Activated CD4-positive, alpha-beta T cell treated with anti-CD3 and anti-CD28 coated beads for 36 hours (primary cell): ENCODE data around the gene HSF4. TPM values are rescaled to one million over a fixed set of nuclear protein-coding genes. Genes with fewer than 3 reads are reported as not detected.

ENCODE experiments used
- ATAC-seq: fragments of 200-7000 bp; cut with Tn5 transposase; one replicate; pipeline ENCODE4 v1.10.0; 2021; ENCODE audit warnings: mild to moderate bottlenecking, moderate library complexity
- CTCF ChIA-PET: fragments of 350-600 bp; sonication (Branson Sonifier 250); formaldehyde crosslinking; loops from one replicate; lab custom pipeline; 2021; ENCODE audit warnings: antibody characterized with exemption; lab: Charles Lee
- POLR2A ChIA-PET: fragments of 350-600 bp; sonication (Branson Sonifier 250); formaldehyde crosslinking; loops from one replicate; lab custom pipeline; 2021; ENCODE audit warnings: antibody characterized with exemption, inconsistent platforms; lab: Charles Lee
- DNase-seq: peaks from one replicate; pipeline ENCODE4 v3.0.0-alpha.2; 2020
- H3K27ac Mint-ChIP-seq: one replicate; pipeline ENCODE4 v1.8.0; 2021; ENCODE audit warnings: mixed read lengths
- H3K27me3 Mint-ChIP-seq: one replicate; pipeline ENCODE4 v1.8.0; 2021; ENCODE audit warnings: mixed read lengths
- H3K36me3 Mint-ChIP-seq: one replicate; pipeline ENCODE4 v1.8.0; 2021; ENCODE audit warnings: low read depth, mixed read lengths
- H3K4me1 Mint-ChIP-seq: one replicate; pipeline ENCODE4 v1.8.0; 2021; ENCODE audit warnings: mixed read lengths
- H3K4me3 Mint-ChIP-seq: one replicate; pipeline ENCODE4 v1.8.0; 2021; ENCODE audit warnings: mild to moderate bottlenecking, moderate library complexity, mixed read lengths
- H3K9me3 Mint-ChIP-seq: one replicate; pipeline ENCODE4 v1.8.0; 2021; ENCODE audit warnings: low read depth, mixed read lengths
- intact Hi-C, 2 experiments: fragments of 100-400 bp; cut with DNase I in 1 of 2; cut with micrococcal nuclease in 1 of 2; formaldehyde crosslinking; loops; one replicate each; pipeline versions ENCODE4 v1.14.2 to v1.15.1; 2022 to 2024; cut with DNase I, micrococcal nuclease
- total RNA-seq, 2 experiments: library from RNA; stranded (reverse); gene quantifications; one replicate each; pipeline ENCODE4 v1.2.3, GENCODE V29; 2021

The HSF4 gene
- total RNA-seq, 2 experiments from 2014 or later: 15.7 to 20.7 TPM

GRCh38 chr16:67167588-67167987, 3.0 kb downstream of the HSF4 start:
- Mint-ChIP-seq H3K9me3 (no peaks in the 10 kb centered on the region), H3K27ac (no peak overlapping the region), H3K4me3 (no peak overlapping the region), H3K36me3 (peaks cover 4% of the 10 kb centered on the region), H3K4me1 (peaks cover 28% of the 10 kb centered on the region), H3K27me3 (peaks cover 60% of the 10 kb centered on the region)
- CTCF ChIA-PET: interaction anchor here (0.5 to 3.3 kb wide), 6 partner anchors 10 to 215 kb away, joined by 3 to 15 read pairs (median 4); partner anchors contain the start of gene B3GNT9
- DNase-seq (no peak), ATAC-seq (no peak)
- POLR2A ChIA-PET: interaction anchor here (0.6 kb wide), 1 partner anchor 156 kb away, joined by 3 read pairs; no protein-coding TSS in a partner anchor
- intact Hi-C loops: no loop called here

GRCh38 chr16:67169011-67169451, 4.5 kb downstream of the HSF4 start:
- DNase-seq (no peak), ATAC-seq (no peak)
- no peak overlapping the region for H3K27ac Mint-ChIP-seq
- peaks cover 39% of the 10 kb centered on the region for H3K4me1 Mint-ChIP-seq
- peaks cover 4% of the 10 kb centered on the region for H3K36me3 Mint-ChIP-seq
- intact Hi-C loops: no loop called here
- ChIA-PET CTCF (interaction anchor here (0.5 to 3.3 kb wide), 9 partner anchors 9 to 1185 kb away, joined by 3 to 15 read pairs (median 3); partner anchors contain the start of gene PHAF1), POLR2A (interaction anchor here (1.5 kb wide), 1 partner anchor 9 kb away, joined by 5 read pairs; the partner anchor contains the start of genes FBXL8 and TRADD)
- no peak overlapping the region for H3K4me3 Mint-ChIP-seq
- H3K9me3 Mint-ChIP-seq: no peaks in the 10 kb centered on the region
- H3K27me3 Mint-ChIP-seq: peaks cover 70% of the 10 kb centered on the region

DNA sequence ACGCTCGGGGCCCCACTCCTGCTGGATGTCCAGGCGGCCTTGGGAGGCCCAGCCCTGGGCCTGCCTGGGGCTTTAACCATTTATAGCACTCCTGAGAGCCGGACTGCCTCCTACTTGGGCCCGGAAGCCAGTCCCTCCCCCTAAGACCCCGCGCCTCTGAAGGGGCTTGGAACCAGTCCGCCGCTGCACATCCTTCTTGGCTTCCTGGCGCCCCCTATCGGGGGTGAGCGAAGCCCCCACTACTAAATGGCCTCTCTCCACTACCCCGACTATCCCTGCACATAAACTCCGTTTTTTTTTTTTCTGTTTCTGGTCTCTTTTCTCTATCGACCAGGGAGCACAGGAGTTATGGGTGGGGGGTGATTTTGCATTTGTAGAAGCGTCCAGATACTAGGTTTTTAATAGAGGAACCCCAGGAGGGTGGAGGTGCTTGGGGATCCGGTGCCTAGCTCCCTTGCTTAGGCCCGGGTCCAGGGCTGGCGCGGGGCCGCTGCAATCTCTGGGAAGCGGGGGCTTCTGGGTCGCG, 5.2 kb downstream of the HSF4 start:
- Mint-ChIP-seq H3K27ac (peak overlapping the region; percentile 74), H3K36me3 (peaks cover 4% of the 10 kb centered on the region), H3K27me3 (peaks cover 67% of the 10 kb centered on the region), H3K9me3 (no peaks in the 10 kb centered on the region), H3K4me3 (peak overlapping the region; percentile 70), H3K4me1 (peaks cover 38% of the 10 kb centered on the region)
- ChIA-PET POLR2A (interaction anchor here (1.5 kb wide), 1 partner anchor 9 kb away, joined by 5 read pairs; the partner anchor contains the start of genes FBXL8 and TRADD), CTCF (interaction anchor here (0.7 to 3.3 kb wide), 7 partner anchors 9 to 191 kb away, joined by 3 to 15 read pairs (median 5); partner anchors contain the start of gene TMEM208)
- no peak for ATAC-seq
- intact Hi-C loops: loop anchor here in 1 of 2 experiments (1.0 kb wide), 1 partner anchor 10 kb away; the partner anchor contains the start of genes FBXL8 and TRADD
- DNase-seq: peak; percentile 71

DNA sequence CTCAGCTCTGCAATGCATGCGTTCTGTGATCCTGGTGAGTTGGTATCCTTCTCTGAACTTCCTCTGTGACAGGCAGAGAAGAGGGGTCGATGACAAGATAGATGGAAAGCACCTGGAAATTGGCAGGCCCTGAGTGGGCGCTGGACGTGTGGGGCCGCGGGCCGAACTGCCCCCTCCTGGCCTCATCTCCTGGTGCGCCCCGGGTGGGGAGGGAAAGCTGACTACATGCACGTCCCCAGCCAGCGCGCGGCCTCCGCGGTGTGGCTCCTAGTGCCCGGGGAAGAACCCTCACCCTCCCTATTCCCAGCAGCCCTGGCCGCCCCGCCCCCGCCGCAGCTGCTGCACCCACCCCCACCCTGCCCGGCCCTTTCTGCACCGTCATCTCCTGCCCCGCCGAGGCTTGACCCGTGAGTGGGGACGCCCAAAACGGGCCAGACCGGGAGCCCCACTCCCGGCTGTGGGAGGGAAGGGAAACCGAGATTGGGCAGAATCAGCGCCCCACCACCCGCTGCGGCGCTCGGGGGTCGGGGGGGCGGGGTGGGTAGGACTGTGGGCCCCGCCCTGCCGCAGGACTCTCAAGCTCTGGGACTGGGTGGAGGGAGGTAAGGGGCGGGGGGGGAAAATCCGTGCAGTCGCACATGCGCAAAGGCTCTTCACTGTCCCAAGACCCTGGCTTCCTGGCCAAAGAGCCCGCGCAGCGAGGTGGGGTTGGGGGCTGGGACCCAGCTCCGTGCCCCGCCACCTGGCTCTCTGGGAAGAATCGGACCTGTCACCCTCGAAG, 5.8 kb downstream of the HSF4 start, which contains the start of gene NOL3:
TSS of gene NOL3 (plus strand) at position 371 of the 781 bp plus-strand sequence.
- CTCF ChIA-PET: interaction anchor here (0.7 to 3.3 kb wide), 8 partner anchors 10 to 191 kb away, joined by 3 to 15 read pairs (median 5); partner anchors contain the start of gene TMEM208

GRCh38 chr16:67170949-67171649, 6.6 kb downstream of the HSF4 start:
- H3K4me1 Mint-ChIP-seq: peaks cover 33% of the 10 kb centered on the region
- peak overlapping the region; percentile 70 for H3K4me3 Mint-ChIP-seq
- H3K36me3 Mint-ChIP-seq: peaks cover 4% of the 10 kb centered on the region
- DNase-seq (no peak), ATAC-seq (no peak)
- H3K27me3 Mint-ChIP-seq: peaks cover 66% of the 10 kb centered on the region
- no peaks in the 10 kb centered on the region for H3K9me3 Mint-ChIP-seq
- intact Hi-C loops: loop anchor here in 1 of 2 experiments (1.0 kb wide), 1 partner anchor 12 kb away; the partner anchor contains the start of genes FBXL8 and TRADD
- peak overlapping the region; percentile 47 for H3K27ac Mint-ChIP-seq
- ChIA-PET POLR2A (no interaction called here), CTCF (interaction anchor here (0.9 to 1.4 kb wide), 5 partner anchors 14 to 154 kb away, joined by 3 to 6 read pairs (median 5); partner anchors contain the start of gene TMEM208)

More for the DNA sequence above, 5.8 kb downstream of the HSF4 start, which contains the start of gene NOL3:
- Mint-ChIP-seq H3K27me3 (peaks cover 63% of the 10 kb centered on the region), H3K9me3 (no peaks in the 10 kb centered on the region), H3K4me1 (peaks cover 35% of the 10 kb centered on the region), H3K36me3 (peaks cover 4% of the 10 kb centered on the region), H3K27ac (peak within 1 kb of the TSS; percentile 74), H3K4me3 (peak within 1 kb of the TSS; percentile 70)
- POLR2A ChIA-PET: interaction anchor here (1.5 kb wide), 1 partner anchor 10 kb away, joined by 5 read pairs; the partner anchor contains the start of genes FBXL8 and TRADD
- peak; percentile 58 for ATAC-seq
- intact Hi-C loops: loop anchor here in 1 of 2 experiments (1.0 kb wide), 1 partner anchor 11 kb away; the partner anchor contains the start of genes FBXL8 and TRADD
- DNase-seq: peak; percentile 89

GRCh38 chr16:67173323-67173722, 8.8 kb downstream of the HSF4 start:
- peaks cover 59% of the 10 kb centered on the region for H3K27me3 Mint-ChIP-seq
- ATAC-seq (no peak), DNase-seq (no peak)
- peak overlapping the region; percentile 53 for H3K27ac Mint-ChIP-seq
- H3K4me3 Mint-ChIP-seq: peak overlapping the region; percentile 68
- peaks cover 31% of the 10 kb centered on the region for H3K4me1 Mint-ChIP-seq
- H3K36me3 Mint-ChIP-seq: peaks cover 5% of the 10 kb centered on the region
- intact Hi-C loops: no loop called here
- H3K9me3 Mint-ChIP-seq: no peaks in the 10 kb centered on the region
- POLR2A ChIA-PET: interaction anchor here (0.6 to 0.7 kb wide), 2 partner anchors 10 to 146 kb away, joined by 3 to 4 read pairs; no protein-coding TSS in a partner anchor
- CTCF ChIA-PET: interaction anchor here (0.6 to 5.3 kb wide), 6 partner anchors 11 to 67 kb away, joined by 3 to 39 read pairs (median 4); partner anchors contain the start of gene HSF4

DNA sequence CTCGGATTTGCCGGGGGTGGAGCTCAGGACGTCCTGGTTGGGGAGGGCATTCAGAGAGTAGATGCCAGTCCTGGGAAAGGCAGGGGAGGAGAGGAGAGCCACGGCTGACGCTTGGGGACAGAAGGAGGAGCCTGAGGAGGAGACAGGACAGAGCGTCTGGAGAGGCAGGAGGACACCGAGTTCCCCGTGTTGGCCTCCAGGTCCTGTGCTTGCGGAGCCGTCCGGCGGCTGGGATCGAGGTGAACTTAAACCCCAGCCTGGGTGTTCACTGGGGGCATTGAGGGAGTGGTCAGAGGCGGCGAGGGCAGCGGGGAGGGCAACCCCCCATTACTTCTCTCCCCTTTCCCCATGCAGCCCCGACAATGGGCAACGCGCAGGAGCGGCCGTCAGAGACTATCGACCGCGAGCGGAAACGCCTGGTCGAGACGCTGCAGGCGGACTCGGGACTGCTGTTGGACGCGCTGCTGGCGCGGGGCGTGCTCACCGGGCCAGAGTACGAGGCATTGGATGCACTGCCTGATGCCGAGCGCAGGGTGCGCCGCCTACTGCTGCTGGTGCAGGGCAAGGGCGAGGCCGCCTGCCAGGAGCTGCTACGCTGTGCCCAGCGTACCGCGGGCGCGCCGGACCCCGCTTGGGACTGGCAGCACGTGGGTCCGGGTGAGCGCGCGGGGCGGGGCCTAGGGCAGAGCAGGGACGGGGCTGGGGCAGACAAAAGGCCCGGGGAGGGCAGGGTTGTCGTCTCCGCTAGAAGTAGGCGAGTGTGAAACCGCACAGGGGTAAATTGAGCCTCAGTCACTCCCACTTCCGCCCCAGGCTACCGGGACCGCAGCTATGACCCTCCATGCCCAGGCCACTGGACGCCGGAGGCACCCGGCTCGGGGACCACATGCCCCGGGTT, 9.5 kb downstream of the HSF4 start:
- H3K36me3 Mint-ChIP-seq: peaks cover 7% of the 10 kb centered on the region
- ChIA-PET CTCF (interaction anchor here (0.6 to 5.3 kb wide), 6 partner anchors 12 to 156 kb away, joined by 3 to 39 read pairs (median 4); partner anchors contain the start of gene HSF4), POLR2A (interaction anchor here (0.6 to 0.7 kb wide), 2 partner anchors 11 to 147 kb away, joined by 3 to 4 read pairs; no protein-coding TSS in a partner anchor)
- H3K4me1 Mint-ChIP-seq: peaks cover 36% of the 10 kb centered on the region
- DNase-seq (peak; percentile 79), ATAC-seq (peak; percentile 50)
- H3K9me3 Mint-ChIP-seq: no peaks in the 10 kb centered on the region
- intact Hi-C loops: loop anchor here in 1 of 2 experiments (1.0 kb wide), 1 partner anchor 10 kb away; the partner anchor contains the start of gene HSF4
- H3K27ac Mint-ChIP-seq: peak overlapping the region; percentile 53
- H3K4me3 Mint-ChIP-seq: peak overlapping the region; percentile 68
- peaks cover 57% of the 10 kb centered on the region for H3K27me3 Mint-ChIP-seq

- peaks cover 7% of the 10 kb centered on the region for H3K36me3 Mint-ChIP-seq
- no peak overlapping the region for H3K4me3 Mint-ChIP-seq
- H3K27ac Mint-ChIP-seq: no peak overlapping the region
- intact Hi-C loops: loop anchor here in 1 of 2 experiments (1.0 kb wide), 1 partner anchor 10 kb away; the partner anchor contains the start of gene HSF4
- DNase-seq: no peak
- ATAC-seq: no peak
- POLR2A ChIA-PET: no interaction called here
- no peaks in the 10 kb centered on the region for H3K9me3 Mint-ChIP-seq
- CTCF ChIA-PET: interaction anchor here (0.7 to 5.3 kb wide), 5 partner anchors 11 to 157 kb away, joined by 3 to 39 read pairs (median 6); partner anchors contain the start of gene HSF4
- H3K4me1 Mint-ChIP-seq: peaks cover 34% of the 10 kb centered on the region
- H3K27me3 Mint-ChIP-seq: peaks cover 55% of the 10 kb centered on the region
These were observed 10.2 kb downstream of the HSF4 start for GRCh38 chr16:67174706-67175231.

DNA sequence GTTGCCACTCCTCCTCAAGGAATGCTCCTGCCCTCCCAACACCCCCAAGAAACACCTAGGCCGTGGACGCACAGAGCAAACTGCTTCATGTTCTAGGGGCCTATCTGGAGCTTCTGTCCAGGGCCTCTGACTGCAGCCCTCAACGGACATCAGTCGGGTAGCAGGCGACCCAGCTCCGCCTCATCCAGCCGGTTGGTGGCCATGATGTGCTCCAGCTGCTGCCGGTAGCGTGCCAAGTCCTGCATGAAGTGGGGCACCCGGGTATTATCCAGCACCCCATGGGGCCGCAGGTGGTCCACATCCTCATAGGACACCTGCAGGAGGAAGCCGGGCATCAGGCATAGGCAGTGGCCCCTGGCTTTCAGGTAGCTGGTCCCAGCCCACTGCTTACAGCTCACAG, 12.1 kb downstream of the HSF4 start:
- H3K27me3 Mint-ChIP-seq: peaks cover 45% of the 10 kb centered on the region
- DNase-seq: no peak
- ATAC-seq: no peak
- H3K4me3 Mint-ChIP-seq: no peak overlapping the region
- POLR2A ChIA-PET: interaction anchor here (0.6 kb wide), 1 partner anchor 9 kb away, joined by 3 read pairs; no protein-coding TSS in a partner anchor
- peaks cover 24% of the 10 kb centered on the region for H3K4me1 Mint-ChIP-seq
- intact Hi-C loops: no loop called here
- no peak overlapping the region for H3K27ac Mint-ChIP-seq
- H3K9me3 Mint-ChIP-seq: no peaks in the 10 kb centered on the region
- CTCF ChIA-PET: interaction anchor here (0.6 to 5.3 kb wide), 12 partner anchors 8 to 271 kb away, joined by 3 to 39 read pairs (median 5); partner anchors contain the start of gene HSF4
- H3K36me3 Mint-ChIP-seq: peaks cover 3% of the 10 kb centered on the region
